ENCODE measurements around the gene EFHB. TPM values are rescaled to one million over a fixed set of nuclear protein-coding genes. Genes with fewer than 3 reads are reported as not detected.

Gene EFHB
- total RNA-seq, 1 donor from 2014 or later: not detected

Other genes with a start within 250 kb of the EFHB start
- 75.6 TPM for gene RAB5A, start 12.9 kb upstream of the EFHB start, total RNA-seq
- not detected for gene PP2D1, start 78.0 kb upstream of the EFHB start, total RNA-seq
- gene KAT2B, start 106.2 kb upstream of the EFHB start, total RNA-seq: 40.2 TPM